ENCODE measurements around the gene LINGO1. TPM values are rescaled to one million over a fixed set of nuclear protein-coding genes. Genes with fewer than 3 reads are reported as not detected.

Gene LINGO1
- total RNA-seq, 2 experiments from 2014 or later, result not detected

GRCh38 chr15:77577366-77577950 is 55.3 kb downstream of the LINGO1 start:
- H3K4me3 ChIP-seq (ENCODE audit: low read depth, low read length, poor library complexity, severe bottlenecking), result no peak overlapping the region
- no peaks in the 10 kb centered on the region for H3K4me1 ChIP-seq (ENCODE audit: insufficient read depth, low read length, poor library complexity, severe bottlenecking)
- DNase-seq (ENCODE audit: low spot score), result no peak
- no peaks in the 10 kb centered on the region for H3K79me2 ChIP-seq (ENCODE audit: insufficient read depth, low read depth, low read length)
- H3K36me3 ChIP-seq (ENCODE audit: insufficient read depth, low read length), result no peaks in the 10 kb centered on the region
- no peaks in the 10 kb centered on the region for H3K9me2 ChIP-seq (ENCODE audit: insufficient read depth, low read length)
- no peak for TF ChIP-seq CTCF (conservative IDR thresholded peaks at IDR 0.05; ENCODE audit: low read length)
- no peak for TF ChIP-seq EZH2phosphoT487 (IDR thresholded peaks at IDR 0.05; ENCODE audit: borderline replicate concordance, low read depth, low read length)
- no peaks in the 10 kb centered on the region for H4K20me1 ChIP-seq (ENCODE audit: insufficient read depth, low read length)
- H3K27ac ChIP-seq (ENCODE audit: low read depth, low read length, poor library complexity, severe bottlenecking), result no peak overlapping the region
- ChIA-PET POLR2A (no interaction called here), CTCF (ENCODE audit: unreplicated experiment) (no interaction called here)
- H2AFZ ChIP-seq (ENCODE audit: low read length), result no peak overlapping the region
- no peaks in the 10 kb centered on the region for H3K9me3 ChIP-seq (ENCODE audit: low read length)
- no TSS peak for BruUV-seq (replicated peaks)
- intact Hi-C loops (cut with micrococcal nuclease; ENCODE audit: unreplicated experiment), result no loop called here
- H3K4me2 ChIP-seq (ENCODE audit: low read length), result no peak overlapping the region

GRCh38 chr15:77576538-77576937 is 56.2 kb downstream of the LINGO1 start:
- Histone ChIP-seq H3K9me2 (ENCODE audit: insufficient read depth, low read length) (no peaks in the 10 kb centered on the region), H4K20me1 (ENCODE audit: insufficient read depth, low read length) (no peaks in the 10 kb centered on the region), H3K4me3 (ENCODE audit: low read depth, low read length, poor library complexity, severe bottlenecking) (no peak overlapping the region), H3K9me3 (ENCODE audit: low read length) (no peaks in the 10 kb centered on the region), H3K4me1 (ENCODE audit: insufficient read depth, low read length, poor library complexity, severe bottlenecking) (no peaks in the 10 kb centered on the region), H3K36me3 (ENCODE audit: insufficient read depth, low read length) (no peaks in the 10 kb centered on the region), H2AFZ (ENCODE audit: low read length) (no peak overlapping the region), H3K27ac (ENCODE audit: low read depth, low read length, poor library complexity, severe bottlenecking) (no peak overlapping the region), H3K79me2 (ENCODE audit: insufficient read depth, low read depth, low read length) (no peaks in the 10 kb centered on the region), H3K4me2 (ENCODE audit: low read length) (no peak overlapping the region)
- CTCF ChIA-PET (ENCODE audit: unreplicated experiment), result no interaction called here
- POLR2A ChIA-PET, result no interaction called here
- no peak for DNase-seq (ENCODE audit: low spot score)
- intact Hi-C loops (cut with micrococcal nuclease; ENCODE audit: unreplicated experiment), result no loop called here
- TF ChIP-seq EZH2phosphoT487 (IDR thresholded peaks at IDR 0.05; ENCODE audit: borderline replicate concordance, low read depth, low read length) (no peak), CTCF (conservative IDR thresholded peaks at IDR 0.05; ENCODE audit: low read length) (no peak)
- no TSS peak for BruUV-seq (replicated peaks)

DNA sequence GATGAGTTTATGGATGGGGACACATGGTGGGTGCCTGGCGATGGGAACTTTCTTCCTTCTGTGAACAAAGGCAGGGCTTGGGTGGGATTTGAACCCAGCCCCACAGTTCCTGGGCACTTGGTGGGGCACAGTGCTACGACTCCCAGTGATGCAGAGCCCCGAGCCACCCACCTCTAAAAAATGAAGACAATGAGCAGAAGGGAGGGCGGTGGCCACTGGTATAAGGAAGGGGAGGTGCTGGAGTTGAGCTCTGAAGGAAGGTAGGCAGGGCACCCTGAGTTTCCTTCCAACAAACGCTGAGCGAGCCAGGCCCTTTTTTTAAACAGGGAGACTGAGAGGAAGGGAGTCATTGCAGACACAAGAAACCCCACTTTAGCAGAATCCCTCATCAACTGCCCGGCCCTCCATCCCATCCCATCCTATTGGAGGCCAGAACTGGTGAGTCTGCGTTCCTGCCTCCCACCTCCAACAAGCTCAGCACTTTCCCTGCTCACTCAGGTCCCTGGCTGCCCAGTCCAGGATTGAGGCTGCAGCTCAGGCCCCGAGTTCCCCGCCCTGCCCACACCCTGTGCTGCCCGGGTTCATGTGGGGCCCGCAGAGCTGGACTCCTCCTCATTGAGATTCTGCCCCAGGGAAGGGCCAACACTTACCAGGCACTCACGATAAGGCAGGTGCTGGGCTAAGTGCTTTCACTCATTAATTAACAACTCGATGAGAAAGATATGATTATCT is 57.3 kb downstream of the LINGO1 start:
- no peak for TF ChIP-seq CTCF (conservative IDR thresholded peaks at IDR 0.05; ENCODE audit: low read length)
- no peak for TF ChIP-seq EZH2phosphoT487 (IDR thresholded peaks at IDR 0.05; ENCODE audit: borderline replicate concordance, low read depth, low read length)
- Histone ChIP-seq H3K9me3 (ENCODE audit: low read length) (no peaks in the 10 kb centered on the region), H3K9me2 (ENCODE audit: insufficient read depth, low read length) (no peaks in the 10 kb centered on the region), H3K36me3 (ENCODE audit: insufficient read depth, low read length) (no peaks in the 10 kb centered on the region), H3K4me1 (ENCODE audit: insufficient read depth, low read length, poor library complexity, severe bottlenecking) (no peaks in the 10 kb centered on the region), H2AFZ (ENCODE audit: low read length) (no peak overlapping the region), H3K79me2 (ENCODE audit: insufficient read depth, low read depth, low read length) (no peaks in the 10 kb centered on the region), H3K4me2 (ENCODE audit: low read length) (no peak overlapping the region), H3K27ac (ENCODE audit: low read depth, low read length, poor library complexity, severe bottlenecking) (no peak overlapping the region), H4K20me1 (ENCODE audit: insufficient read depth, low read length) (no peaks in the 10 kb centered on the region), H3K4me3 (ENCODE audit: low read depth, low read length, poor library complexity, severe bottlenecking) (no peak overlapping the region)
- CTCF ChIA-PET (ENCODE audit: unreplicated experiment), result no interaction called here
- BruUV-seq (replicated peaks), result no TSS peak
- DNase-seq (ENCODE audit: low spot score), result no peak
- intact Hi-C loops (cut with micrococcal nuclease; ENCODE audit: unreplicated experiment), result no loop called here
- POLR2A ChIA-PET, result no interaction called here
